GM08714 (cell line): ENCODE measurements around the gene N4BP3.

ENCODE experiments used
- H3K4me3 ChIP-seq: fragments of 200-500 bp; sonication (Bioruptor generic); 2 replicates; pipeline ENCODE4 v1.5.1; 2014; ENCODE audit warnings: mild to moderate bottlenecking, low read length, inconsistent platforms
- ZNF274 ChIP-seq: IDR thresholded peaks from 2 replicates; pipeline ENCODE4 v1.6.1; 2012; ENCODE audit warnings: mild to moderate bottlenecking, low read depth, low read length

The N4BP3 gene

DNA sequence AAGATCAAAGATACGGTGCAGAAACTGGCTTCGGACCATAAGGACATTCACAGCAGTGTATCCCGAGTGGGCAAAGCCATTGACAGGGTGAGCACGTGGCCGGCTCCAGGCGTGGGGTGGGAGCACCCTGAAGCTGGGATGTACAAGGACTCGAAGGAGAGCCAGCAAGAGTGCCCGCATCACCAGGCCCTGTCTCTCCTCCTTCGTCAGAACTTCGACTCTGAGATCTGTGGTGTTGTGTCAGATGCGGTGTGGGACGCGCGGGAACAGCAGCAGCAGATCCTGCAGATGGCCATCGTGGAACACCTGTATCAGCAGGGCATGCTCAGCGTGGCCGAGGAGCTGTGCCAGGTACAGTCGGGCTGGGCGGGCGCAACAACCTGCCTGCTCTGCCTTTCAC lies 29.3 kb downstream of the N4BP3 start:
- TF ChIP-seq ZNF274 = no peak
- no peak overlapping the region for H3K4me3 ChIP-seq

DNA sequence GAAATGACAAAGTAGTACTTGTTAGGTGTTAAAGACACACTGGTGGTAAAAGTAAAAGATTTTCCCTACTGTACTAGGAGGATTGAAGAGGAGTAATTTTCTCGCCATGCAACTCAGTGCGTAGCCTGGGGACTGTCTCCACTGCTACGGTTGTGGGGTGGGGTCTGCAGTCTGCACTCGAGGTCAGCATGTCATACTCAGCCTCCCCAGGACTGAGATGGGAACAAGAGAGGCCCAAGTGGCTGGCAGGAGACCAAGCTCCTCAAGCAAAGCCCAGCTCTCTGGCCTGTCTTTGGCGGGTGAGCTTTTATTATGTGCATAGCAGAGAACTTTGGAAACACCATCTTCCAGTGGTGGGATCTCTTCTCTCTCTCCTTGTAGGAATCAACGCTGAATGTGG lies 29.9 kb downstream of the N4BP3 start:
- H3K4me3 ChIP-seq = no peak overlapping the region
- TF ChIP-seq ZNF274 = no peak

DNA sequence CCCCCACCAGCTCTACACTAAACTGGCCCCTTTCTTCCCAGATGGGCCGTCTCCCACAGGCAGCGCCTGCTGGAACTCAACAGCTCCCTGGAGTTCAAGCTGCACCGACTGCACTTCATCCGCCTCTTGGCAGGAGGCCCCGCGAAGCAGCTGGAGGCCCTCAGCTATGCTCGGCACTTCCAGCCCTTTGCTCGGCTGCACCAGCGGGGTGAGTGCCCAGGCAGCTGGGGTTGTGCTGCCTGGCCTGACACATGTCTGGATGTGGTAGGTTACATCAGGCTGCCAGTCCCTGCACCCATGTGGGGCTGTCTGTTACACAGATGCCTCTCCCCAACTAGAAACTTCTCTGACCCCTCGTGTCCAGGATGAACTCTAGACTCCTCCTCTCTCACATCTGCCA lies 30.6 kb downstream of the N4BP3 start:
- no peak for TF ChIP-seq ZNF274
- H3K4me3 ChIP-seq = no peak overlapping the region

GRCh38 chr5:178145965-178146820 lies 32.9 kb downstream of the N4BP3 start:
- TF ChIP-seq ZNF274 = no peak
- H3K4me3 ChIP-seq = no peak overlapping the region

DNA sequence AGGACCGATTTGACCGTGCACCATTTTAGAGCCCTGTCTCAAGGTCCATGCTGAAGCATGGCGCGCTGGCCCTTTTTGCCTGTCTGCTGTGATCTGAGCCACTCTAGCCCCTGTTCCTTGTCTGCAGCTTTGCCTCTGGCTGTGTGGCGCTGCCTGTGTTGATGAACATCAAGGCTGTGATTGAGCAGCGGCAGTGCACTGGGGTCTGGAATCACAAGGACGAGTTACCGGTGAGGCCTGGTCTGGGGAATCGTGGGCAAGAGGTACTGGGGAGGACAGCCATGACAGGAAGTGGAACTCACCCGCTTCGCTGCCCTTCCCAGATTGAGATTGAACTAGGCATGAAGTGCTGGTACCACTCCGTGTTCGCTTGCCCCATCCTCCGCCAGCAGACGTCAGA lies 34.1 kb downstream of the N4BP3 start:
- H3K4me3 ChIP-seq = no peak overlapping the region
- TF ChIP-seq ZNF274 = no peak

DNA sequence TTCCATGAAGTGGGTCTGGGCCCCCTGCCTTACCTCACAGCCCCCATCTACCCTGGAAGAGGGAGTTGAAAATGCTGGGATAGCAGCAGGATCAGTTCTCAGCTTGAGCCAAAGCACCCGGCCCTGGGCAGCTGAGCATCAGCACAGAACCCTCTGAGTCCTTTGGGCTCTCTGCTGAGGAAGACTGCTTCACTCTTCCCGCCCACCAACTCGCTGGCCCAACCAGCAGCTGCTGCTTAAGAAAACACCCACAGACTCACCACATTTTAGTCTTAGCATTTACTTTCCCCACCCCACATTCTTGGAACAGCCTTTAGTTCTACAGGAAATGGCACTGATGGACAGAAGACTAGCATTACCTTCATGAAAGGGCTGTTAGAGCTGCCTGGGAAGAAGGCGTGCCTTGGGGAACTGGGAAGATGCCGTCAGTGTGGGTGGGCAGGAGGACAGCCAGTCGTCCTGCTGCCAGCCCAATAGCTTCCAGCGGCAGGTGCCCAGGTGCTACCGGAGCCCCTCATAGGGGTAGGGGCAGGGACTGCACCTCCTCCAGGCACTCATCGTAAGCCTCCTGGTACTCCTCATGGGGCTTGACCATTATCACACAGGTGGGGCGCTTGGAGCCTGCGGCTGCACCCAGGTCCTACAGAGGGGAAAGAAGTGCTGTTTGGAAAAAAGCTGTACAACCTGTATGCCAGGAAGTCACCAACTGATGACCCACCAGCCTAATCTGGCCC lies 36.0 kb downstream of the N4BP3 start:
- H3K4me3 ChIP-seq = no peak overlapping the region
- no peak for TF ChIP-seq ZNF274

- H3K4me3 ChIP-seq = no peak overlapping the region
Measured at GRCh38 chr5:178150977-178151734, 37.8 kb downstream of the N4BP3 start.

GRCh38 chr5:178152491-178153444 lies 39.4 kb downstream of the N4BP3 start:
- peak overlapping the region; percentile 94 for H3K4me3 ChIP-seq
- TF ChIP-seq ZNF274 = no peak

More at GRCh38 chr5:178150977-178151734, 37.8 kb downstream of the N4BP3 start:
- TF ChIP-seq ZNF274 = no peak

DNA sequence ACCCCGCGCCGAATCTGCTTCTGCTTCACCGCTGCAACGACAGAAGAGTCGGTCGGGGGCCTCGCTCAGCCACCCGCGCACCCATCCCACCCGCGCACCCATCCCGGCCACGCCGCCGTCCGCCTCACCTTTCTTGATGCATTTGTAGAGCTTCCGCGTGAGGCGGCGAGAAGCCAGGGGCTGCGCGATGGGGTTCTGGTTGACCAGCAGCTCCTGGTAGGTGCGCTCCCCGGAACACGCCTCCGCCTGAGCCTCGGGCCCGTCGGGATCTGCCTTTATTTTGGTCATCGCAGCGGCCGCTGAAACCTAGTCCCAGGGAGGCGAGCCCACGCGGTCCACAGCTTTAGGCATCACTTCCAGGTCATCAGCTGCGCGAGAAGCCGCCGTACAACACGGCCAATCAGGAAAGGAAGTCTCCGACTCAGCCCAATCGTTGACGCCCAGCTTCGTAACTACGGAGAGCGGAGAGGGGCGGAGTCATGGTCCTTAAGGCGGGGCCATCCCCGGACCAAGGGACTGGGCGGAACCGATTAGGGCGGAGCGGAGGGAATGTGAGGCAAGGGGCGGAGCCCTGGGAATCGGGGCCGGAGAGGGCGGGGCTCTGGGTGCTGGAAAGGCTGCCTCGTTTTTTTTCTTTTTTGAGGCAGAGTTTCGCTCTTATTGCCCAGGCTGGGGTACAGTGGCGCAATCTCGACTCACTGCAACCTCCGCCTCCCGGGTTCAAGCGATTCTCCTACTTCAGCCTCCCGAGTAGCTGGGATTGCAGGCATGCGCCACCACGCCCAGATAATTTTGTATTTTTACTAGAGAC lies 40.4 kb downstream of the N4BP3 start, which contains the start of gene NHP2:
Gene NHP2, minus strand, starts transcription at position 356 of the 811 bp plus-strand sequence. Its CDS starts 68 bp downstream, at position 288.
- H3K4me3 ChIP-seq = peak within 1 kb of the TSS; percentile 94
- TF ChIP-seq ZNF274 = no peak

- no peak for TF ChIP-seq ZNF274
- H3K4me3 ChIP-seq = no peak overlapping the region
Measured at GRCh38 chr5:178155065-178155464, 41.7 kb downstream of the N4BP3 start.

DNA sequence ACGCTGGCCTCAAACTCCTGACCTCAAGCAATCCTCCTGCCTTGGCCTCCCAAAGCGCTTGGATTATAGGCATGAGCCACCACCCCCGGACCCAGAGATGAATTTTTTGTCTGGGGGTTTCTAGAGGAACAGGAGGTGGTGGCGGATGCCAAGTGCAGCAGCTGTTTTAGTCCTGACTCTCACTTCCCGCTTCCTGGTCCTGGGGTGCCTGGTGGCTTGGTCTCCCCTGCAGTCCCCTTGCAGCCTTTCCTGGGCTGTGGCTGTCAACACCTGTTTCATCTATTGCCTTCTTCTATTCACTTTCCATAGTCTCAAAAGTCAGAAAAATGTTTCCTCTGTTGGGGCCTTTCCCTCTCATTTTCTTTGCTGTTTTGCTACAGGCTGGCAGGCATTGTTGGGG lies 46.8 kb downstream of the N4BP3 start:
- no peak overlapping the region for H3K4me3 ChIP-seq
- TF ChIP-seq ZNF274 = no peak

- no peak for TF ChIP-seq ZNF274
- H3K4me3 ChIP-seq = no peak overlapping the region
Measured at GRCh38 chr5:178162481-178162880, 49.1 kb downstream of the N4BP3 start.
